GM04503 (cell line): ENCODE data around the gene ACE.

ENCODE experiments used
- DNase-seq: peaks from one replicate; pipeline ENCODE4 v3.0.0-alpha.2; 2012; ENCODE audit warnings: low read depth

ACE gene

DNA sequence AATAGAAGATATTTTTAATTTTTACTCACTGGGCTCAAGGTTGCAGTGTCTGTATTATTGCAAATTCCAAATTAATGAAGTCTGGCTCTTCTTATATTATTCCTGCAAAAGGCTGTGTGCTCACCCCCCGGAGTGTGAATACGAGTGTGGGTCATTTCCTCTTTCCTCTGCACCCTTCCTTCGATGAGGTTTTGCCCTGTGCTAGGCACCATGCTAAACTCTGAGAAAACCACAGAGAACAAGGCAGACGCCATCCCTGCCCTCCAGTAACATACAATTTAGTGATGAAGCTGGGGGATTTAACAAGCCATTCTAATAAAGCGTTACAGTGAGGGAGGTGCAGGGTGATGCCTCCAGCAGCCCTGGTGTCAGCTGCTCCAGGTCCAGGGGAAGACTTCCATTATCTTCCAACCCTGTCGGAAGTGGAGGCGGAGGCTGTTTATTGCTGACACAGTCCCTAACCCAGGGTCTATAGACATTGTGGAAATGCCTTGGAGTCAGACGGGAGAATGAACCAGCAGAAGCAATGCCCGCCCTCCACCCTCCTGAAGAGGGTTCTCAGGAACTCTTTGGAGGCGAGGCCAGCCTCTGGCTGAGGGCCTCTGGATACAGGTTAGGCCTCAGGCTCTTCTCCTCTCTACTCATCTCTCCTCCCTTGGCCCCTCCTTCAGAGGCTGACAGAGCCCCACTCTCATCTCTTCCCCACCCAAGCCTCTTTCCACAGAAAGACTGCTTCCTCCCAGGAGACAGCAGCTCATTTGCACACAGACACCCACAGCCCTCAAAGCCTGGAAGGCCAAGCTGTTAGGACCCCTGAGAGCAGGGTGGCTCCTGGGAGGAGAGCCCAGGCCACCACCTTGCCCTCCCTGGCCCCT, 2.0 kb upstream of the ACE start:
- no peak for DNase-seq

DNA sequence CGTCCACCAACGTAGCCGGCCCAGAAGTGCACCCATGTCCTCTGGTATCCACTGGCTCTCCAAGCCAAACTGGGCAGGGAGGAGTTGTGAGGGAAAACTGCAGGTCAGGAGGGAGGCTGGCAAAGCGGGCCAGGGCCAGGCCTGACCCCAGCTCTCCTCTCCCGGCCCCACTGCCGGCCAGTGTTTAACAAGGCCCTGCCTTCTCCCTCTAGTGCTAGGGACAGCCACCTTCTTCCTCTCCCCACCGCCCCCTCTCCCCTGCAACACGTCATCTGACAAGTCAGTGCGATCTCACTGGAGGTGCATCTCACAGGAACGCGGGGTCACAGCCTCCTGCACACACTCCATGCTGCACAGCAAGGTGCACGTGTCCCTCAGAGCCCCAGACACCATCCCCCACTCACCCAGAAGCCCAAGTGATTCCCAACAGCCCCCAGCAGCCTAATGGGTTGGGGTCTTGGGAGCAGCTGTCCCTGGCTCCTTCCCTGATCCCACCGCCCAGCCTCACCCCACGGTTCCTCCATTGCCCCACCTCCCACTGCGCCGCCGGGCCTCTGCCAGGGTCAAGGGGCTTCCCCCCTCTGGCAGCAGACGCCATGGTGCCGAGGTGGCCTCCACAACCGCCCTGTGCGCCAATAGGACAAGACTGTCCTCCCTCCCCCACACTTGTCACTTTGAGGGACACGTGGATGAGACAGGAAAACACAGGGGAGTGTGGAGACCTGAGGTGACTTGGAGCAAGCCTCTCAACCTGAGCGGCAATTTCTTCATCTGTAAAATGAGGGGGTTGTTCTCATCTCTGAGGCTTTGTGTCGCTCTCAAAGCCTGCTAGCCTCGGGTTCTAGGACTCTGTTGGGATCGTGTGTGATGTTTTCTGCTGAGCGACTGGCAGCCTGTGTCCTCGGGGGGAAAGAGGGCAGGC, 1.1 kb upstream of the ACE start:
- no peak for DNase-seq

DNA sequence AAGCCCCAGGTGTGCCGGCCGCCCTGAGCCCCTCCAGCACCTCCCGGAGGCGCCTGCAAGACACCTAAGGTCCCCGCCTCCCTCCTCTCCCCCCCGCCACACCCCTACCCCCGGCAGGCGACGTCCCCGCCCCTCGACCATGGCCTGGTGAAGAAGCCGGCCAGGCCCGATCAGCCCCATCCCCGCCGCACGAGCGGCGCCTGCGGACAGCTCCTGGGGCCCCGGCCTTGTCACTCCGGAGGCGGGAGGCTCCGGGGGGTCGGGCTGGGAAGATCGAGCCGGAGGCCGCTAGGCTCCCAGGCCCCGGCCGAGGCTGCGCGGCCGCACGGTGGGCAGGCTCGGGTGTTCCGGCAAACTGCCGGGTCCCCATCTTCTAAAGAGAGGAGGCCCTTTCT, 405 bp upstream of the ACE start:
- no peak for DNase-seq

DNA sequence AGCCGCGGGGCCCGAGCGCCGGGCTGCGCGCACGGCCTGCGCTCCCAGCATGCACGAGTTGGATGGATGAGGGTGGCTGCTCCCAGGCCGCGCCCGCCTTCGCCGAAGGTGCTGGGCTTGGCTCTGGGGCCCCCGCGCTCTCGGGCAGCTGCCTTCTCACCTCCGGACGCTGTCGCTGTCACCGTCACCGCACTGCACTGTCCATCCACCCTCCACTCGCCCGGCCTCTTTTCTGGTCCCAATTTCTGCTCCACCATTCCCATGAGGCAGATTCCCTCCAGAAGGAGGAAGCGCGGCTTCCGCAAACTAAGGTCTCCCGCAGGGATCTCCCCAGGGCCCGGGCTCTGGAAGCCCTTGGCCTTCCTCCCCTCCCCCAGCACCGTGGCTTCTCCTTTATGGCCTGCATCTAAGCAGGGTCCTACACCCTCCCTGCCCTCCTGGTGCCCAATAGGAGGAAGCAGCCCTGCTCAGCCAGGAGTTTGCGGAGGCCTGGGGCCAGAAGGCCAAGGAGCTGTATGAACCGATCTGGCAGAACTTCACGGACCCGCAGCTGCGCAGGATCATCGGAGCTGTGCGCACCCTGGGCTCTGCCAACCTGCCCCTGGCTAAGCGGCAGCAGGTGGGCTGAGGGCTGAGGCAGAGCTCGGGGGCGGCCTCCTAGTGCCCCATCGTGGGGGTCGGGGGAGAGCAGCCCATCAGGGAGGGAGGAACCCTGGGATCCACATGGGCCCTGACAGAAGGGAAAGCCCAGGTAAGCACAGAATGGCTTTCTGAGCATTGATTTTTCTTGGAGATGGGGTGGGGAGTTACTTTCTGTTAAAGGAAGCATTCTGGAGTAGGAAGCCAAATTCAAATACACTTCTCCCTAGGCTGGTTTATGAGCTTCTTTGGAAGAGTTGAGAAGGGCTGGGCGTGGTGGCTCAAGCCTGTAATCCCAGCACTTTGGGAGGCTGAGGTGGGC, 899 bp downstream of the ACE start:
- DNase-seq, result no peak

DNA sequence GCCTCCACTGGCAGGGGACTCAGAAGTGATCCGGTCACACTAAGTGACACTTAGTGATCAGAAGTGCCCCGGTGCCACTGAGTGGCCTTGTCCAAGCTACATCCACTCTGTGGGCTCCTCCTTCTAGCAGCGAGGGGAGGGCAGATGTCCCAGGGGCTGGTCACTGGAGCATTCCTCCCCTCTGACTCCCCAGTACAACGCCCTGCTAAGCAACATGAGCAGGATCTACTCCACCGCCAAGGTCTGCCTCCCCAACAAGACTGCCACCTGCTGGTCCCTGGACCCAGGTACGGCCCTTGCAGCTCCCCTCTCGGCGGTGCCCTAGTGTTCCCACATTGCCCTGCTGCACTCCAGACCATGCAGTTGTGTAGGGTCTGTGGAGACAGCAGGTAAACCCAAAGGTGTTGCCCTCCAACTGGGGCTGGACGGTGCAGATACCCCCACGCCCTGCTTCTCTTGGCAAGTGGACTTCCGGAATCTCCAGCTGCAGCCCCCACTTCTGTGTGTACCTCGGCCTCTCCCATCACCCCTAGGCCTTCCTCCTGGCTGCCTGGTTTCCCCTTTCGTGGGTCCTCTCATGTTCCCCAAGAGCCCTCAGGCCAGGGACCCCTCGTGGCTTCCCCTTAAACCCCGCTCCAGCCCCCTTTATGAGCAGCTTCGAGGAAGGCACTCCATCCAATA, 2.1 kb downstream of the ACE start:
- DNase-seq, result peak; percentile 71

DNA sequence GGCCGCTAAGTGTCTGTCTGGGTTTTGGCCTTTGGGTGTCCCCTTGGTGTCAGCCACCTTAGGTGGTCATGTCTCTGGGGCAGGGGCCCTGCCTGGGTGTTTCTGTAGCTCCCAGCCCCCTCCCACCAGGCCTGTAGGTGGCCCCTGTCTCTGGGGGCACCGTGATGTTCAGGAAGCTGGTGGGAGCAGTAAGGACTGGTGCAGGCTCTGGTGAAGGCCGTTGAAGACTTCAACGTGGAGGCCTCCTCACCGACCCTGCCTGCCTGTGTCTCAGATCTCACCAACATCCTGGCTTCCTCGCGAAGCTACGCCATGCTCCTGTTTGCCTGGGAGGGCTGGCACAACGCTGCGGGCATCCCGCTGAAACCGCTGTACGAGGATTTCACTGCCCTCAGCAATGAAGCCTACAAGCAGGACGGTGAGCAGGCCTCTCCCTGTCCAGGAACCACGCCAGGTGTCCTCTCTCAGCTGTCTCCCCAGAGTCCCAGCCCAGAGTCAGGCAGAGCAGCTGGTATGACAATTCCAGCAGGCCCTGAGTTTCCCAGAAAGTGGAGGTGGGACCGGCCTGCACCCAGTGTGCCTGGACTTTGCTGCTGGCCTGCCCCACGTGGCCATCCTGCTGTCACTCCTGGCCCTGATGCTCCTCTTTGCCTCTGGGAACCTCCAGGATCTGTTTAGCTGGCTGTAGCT, 2.8 kb downstream of the ACE start:
- no peak for DNase-seq

DNA sequence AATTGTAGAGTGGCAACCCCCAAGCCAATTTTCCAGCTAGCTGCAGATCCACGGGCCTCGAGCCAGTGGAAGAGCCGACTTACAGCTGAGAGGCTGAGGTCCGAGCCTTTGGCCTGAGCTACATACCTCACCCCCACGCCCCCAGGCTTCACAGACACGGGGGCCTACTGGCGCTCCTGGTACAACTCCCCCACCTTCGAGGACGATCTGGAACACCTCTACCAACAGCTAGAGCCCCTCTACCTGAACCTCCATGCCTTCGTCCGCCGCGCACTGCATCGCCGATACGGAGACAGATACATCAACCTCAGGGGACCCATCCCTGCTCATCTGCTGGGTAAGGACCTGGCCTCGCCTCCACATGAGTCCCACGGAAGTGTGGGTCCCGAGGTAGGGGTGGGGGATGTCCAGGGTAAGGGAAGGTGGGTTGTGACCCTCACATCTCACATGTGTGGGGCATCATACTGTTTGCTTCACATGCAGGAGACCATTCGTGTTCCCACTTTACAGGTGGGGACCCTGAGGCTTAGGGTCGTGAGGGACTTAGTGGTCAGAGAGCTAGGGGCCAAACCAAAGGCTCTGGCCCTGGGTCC, 3.4 kb downstream of the ACE start:
- DNase-seq, result no peak

DNA sequence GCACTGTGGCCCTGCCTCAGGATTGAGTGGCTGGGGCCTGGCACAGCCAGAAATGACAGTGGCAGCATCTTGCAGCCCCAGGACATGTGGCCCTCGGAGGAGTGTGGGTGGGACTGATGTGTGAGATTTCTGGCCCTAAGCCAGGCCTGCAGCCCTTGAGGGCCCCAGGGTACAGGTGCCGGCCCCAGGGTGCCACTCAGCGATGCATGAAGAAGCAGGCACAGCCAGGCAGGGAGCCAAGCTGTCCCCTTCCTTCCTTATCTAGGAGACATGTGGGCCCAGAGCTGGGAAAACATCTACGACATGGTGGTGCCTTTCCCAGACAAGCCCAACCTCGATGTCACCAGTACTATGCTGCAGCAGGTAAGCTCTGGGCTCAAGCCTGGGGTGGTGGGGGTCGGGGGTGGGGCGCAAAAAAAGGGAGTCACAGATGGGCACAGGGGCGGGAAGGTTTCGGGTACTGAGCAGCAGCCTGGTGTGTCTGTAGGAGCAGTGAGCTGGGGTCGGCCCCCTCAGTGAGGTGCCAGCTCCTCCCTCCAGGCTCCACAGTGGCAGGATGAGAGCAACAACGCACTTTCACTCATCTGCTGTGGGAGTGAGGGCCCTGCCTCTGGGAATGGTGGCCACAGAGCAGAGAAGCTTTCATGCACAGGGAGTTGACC, 4.1 kb downstream of the ACE start:
- no peak for DNase-seq

DNA sequence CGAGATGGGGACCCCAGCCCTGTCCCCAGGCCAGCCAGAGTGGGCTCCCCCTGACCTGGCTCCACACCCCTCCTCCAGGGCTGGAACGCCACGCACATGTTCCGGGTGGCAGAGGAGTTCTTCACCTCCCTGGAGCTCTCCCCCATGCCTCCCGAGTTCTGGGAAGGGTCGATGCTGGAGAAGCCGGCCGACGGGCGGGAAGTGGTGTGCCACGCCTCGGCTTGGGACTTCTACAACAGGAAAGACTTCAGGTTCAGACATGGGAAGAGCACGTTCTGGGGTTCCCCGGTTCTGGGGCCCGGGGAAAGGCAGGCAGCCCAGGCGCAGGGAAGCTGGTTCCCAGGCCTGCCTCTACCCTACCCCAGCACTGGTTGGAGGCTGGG, 4.6 kb downstream of the ACE start:
- no peak for DNase-seq

DNA sequence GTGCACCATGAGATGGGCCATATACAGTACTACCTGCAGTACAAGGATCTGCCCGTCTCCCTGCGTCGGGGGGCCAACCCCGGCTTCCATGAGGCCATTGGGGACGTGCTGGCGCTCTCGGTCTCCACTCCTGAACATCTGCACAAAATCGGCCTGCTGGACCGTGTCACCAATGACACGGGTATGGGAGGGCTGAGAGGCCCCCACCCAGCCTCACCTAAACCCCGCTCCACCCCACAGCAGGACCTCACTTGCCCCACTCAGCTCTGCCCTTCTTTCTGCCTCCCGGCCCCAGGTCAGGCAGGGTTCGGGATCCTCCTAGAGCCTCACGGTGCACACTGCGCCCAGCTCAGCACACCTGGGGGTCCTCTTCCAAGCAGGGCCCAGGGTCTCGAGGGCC, 5.6 kb downstream of the ACE start:
- no peak for DNase-seq

DNA sequence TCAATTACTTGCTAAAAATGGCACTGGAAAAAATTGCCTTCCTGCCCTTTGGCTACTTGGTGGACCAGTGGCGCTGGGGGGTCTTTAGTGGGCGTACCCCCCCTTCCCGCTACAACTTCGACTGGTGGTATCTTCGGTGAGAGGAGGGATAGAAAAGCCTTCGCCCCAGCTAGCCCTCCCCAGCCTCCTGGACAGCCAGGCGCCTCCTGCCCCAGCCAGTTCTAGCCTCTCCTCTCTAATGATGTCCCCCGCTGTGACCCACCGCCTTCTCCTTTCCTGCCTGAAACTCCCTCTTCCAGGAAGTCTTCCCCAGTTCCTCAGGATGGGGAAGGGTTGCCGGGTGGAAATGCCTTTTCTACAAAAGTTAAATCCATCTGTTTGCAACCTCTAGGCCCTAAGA, 6.2 kb downstream of the ACE start:
- no peak for DNase-seq

DNA sequence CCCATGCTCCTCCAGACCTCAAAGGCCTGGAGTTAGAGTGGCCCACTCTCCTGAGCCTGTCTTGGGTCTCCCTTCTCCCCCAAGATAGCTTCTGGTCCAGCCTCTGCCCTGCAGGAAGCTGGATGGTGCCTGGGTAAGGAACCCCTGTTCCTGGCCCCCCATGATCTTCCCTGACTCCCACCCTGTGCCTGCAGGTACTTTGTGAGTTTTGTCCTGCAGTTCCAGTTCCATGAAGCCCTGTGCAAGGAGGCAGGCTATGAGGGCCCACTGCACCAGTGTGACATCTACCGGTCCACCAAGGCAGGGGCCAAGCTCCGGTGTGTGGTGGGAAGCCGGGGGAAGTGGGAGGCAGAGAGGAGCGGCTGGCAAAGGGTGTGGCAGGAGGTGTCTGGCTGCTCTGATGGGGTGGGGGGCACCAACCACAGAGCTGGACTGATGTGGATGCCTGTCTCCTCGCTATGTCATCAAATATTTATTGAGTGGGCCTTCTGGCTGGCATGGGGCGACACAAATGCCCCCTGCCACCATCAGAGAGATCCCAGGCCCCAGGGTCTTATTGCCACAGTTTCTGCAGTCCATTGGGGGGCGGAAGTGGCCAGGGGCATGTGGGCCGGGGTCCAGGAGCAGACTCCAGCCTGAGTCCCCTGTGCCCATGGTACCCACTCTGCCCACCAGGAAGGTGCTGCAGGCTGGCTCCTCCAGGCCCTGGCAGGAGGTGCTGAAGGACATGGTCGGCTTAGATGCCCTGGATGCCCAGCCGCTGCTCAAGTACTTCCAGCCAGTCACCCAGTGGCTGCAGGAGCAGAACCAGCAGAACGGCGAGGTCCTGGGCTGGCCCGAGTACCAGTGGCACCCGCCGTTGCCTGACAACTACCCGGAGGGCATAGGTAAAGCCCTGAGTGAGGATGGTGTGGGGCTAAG, 7.1 kb downstream of the ACE start:
- no peak for DNase-seq

DNA sequence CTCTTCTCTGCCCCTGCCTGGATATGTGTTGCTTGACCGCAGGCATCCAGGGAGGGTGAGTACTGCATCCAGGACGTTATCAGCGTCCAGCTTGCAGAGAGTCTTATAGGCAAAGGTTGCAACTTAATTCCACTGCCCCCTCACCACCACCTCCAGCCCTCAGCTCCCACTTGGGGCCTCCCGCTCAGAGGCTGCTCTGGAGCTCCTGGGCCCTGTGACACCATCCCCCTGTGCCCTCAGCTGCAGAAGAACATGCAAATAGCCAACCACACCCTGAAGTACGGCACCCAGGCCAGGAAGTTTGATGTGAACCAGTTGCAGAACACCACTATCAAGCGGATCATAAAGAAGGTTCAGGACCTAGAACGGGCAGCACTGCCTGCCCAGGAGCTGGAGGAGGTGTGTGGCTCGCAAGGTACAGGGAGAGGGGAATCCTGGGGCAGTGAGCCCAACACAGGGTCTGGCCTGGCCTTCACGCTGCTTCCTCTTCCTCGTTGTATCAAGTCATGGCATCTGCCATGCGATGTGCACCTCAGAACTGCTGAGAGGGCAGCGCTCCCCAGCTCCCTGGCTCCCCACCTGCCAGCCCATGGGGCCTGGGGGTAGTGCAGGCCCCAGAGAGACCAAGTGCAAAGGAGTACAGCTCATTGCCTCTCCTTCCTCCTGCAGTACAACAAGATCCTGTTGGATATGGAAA, 9.6 kb downstream of the ACE start:
- DNase-seq, result no peak

DNA sequence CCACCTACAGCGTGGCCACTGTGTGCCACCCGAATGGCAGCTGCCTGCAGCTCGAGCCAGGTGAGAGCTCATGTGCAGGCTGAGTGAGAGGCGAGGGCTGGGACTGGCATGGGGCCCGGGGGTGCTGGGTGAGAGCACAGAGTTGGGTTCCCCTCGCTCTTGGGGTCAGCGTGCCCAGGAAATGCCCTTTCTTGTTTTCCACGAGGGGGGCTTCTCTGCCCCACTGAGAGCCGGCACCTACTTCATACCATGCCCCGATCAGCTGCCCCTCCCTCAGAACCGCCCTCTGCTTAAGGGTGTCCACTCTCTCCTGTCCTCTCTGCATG, 10.1 kb downstream of the ACE start:
- no peak for DNase-seq

DNA sequence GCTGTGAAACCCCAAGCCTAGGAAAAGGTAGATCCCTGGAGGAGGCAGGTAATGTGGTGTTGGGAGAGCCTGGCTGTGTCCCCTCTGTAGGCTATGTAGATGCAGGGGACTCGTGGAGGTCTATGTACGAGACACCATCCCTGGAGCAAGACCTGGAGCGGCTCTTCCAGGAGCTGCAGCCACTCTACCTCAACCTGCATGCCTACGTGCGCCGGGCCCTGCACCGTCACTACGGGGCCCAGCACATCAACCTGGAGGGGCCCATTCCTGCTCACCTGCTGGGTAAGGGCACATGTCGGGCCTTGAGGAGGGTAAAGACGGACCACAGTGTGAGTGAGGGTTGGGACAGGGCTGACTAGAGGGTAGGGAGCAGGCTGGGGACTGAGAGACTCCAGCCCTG, 12.0 kb downstream of the ACE start:
- no peak for DNase-seq

DNA sequence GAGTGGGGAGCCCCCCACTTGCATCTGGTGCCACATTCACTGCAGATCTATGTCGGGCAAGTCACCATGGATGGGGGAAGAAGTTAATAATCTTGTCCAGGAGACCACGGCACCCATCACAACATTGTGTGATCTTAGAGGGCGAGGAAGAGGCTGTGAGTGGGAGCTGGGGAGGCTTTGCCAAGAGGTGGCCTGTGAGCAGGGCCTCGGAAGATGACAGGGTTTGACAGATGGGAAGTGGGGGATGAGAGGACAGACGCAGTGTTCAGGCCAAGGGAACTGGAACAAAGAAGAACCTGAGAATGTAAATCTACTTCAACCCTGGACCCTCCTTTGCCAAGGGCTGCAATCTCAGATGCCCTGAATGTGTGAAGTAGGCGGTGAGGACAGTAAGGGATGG, 12.4 kb downstream of the ACE start:
- no peak for DNase-seq

DNA sequence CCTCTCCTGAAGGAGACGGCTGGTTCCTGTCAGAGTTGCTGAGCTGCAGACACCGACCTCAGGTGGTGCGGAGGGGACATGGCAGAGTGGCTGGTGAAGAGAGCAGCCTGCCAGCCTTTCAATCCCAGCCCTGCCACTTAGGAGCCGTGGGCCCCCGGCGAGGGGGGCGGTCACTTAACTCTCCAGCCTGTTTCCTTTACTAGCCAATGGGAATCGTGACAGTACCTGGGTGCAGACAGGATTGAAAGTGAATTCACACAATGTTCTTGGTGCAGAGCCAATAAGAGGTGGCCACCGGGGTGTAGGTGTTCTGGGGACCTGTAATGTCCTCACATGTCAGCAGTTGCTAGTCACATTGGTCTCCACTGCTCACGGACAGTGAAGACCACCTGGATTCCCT, 13.5 kb downstream of the ACE start:
- no peak for DNase-seq

DNA sequence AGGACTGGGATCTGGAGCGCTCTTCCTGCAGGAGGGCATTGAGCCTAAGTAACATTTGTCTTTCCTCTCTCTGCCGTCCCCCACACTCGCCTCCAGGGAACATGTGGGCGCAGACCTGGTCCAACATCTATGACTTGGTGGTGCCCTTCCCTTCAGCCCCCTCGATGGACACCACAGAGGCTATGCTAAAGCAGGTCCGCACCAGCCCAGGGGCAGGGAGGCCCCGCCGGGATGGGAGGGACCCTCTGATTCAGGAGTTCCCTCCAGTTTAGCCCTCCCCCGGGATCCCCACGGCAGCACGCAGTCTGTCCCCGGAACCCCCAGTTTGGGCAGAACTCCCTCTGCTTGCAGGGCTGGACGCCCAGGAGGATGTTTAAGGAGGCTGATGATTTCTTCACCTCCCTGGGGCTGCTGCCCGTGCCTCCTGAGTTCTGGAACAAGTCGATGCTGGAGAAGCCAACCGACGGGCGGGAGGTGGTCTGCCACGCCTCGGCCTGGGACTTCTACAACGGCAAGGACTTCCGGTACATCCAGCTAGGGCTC, 14.1 kb downstream of the ACE start:
- DNase-seq, result no peak
